Naive thymus-derived CD4-positive, alpha-beta T cell (primary cell): ENCODE results near the gene STIL. TPM values are rescaled to one million over a fixed set of nuclear protein-coding genes. Genes with fewer than 3 reads are reported as not detected.
"Not testable (repeated sequence)": the region's sequence is repeated elsewhere in the genome, so short reads cannot be mapped to it uniquely, and the experiment has no call there.

ENCODE experiments used
- ATAC-seq: fragments of 150-1000 bp; cut with Tn5 transposase; 2 replicates; pipeline ENCODE4 v1.10.0; 2021; ENCODE audit warnings: mild to moderate bottlenecking, moderate library complexity
- CTCF ChIA-PET: fragments of 350-600 bp; sonication (Branson Sonifier 250); formaldehyde crosslinking; loops from one replicate; lab custom pipeline; 2021; ENCODE audit warnings: antibody characterized with exemption; lab: Charles Lee
- POLR2A ChIA-PET: fragments of 350-600 bp; sonication (Branson Sonifier 250); formaldehyde crosslinking; loops from one replicate; lab custom pipeline; 2021; ENCODE audit warnings: antibody characterized with exemption, inconsistent platforms; lab: Charles Lee
- DNase-seq, 9 donors: peaks; one replicate each; pipeline versions ENCODE4 v3.0.0 to v3.0.0-alpha.2; 2020 to 2022; ENCODE audit warnings: mixed read lengths in 1 of 9
- H3K27ac ChIP-seq: one replicate; pipeline ENCODE4 v1.7.0; 2013; ENCODE audit warnings: mild to moderate bottlenecking, low read depth, low read length, moderate library complexity
- H3K27me3 ChIP-seq, 2 donors: one replicate each; pipeline ENCODE4 v1.7.0; 2013; ENCODE audit warnings: low read length in 2 of 2, mild to moderate bottlenecking in 2 of 2, moderate library complexity in 2 of 2; ENCODE audit not compliant: control insufficient read depth in 2 of 2, insufficient read depth in 2 of 2
- H3K36me3 ChIP-seq, 3 experiments: 1 replicate in 2 of 3; 2 replicates in 1 of 3; pipeline ENCODE4 v1.7.0; 2013; ENCODE audit warnings: low read length in 3 of 3, mild to moderate bottlenecking in 3 of 3, moderate library complexity in 1 of 3; ENCODE audit not compliant: insufficient read depth in 3 of 3, control insufficient read depth in 2 of 3
- H3K4me1 ChIP-seq, 2 donors: one replicate each; pipeline ENCODE4 v1.7.0; 2013; ENCODE audit warnings: low read length in 2 of 2, mild to moderate bottlenecking in 2 of 2, moderate library complexity in 1 of 2; ENCODE audit not compliant: control insufficient read depth in 2 of 2, insufficient read depth in 2 of 2
- H3K4me3 ChIP-seq: 2 replicates; pipeline ENCODE4 v1.7.0; 2013; ENCODE audit warnings: mild to moderate bottlenecking, low read length
- H3K9me3 ChIP-seq, 3 experiments: 1 replicate in 2 of 3; 2 replicates in 1 of 3; pipeline ENCODE4 v1.7.0; 2013; ENCODE audit warnings: low read length in 3 of 3; ENCODE audit not compliant: control insufficient read depth in 2 of 3
- H3K27ac Mint-ChIP-seq, 9 donors: one replicate each; pipeline ENCODE4 v1.8.0; 2020 to 2022; ENCODE audit warnings: mixed read lengths in 9 of 9, mild to moderate bottlenecking in 8 of 9, moderate library complexity in 5 of 9, inconsistent platforms in 2 of 9
- H3K27me3 Mint-ChIP-seq, 5 donors: one replicate each; pipeline ENCODE4 v1.8.0; 2021 to 2022; ENCODE audit warnings: mixed read lengths in 5 of 5, mild to moderate bottlenecking in 1 of 5
- H3K36me3 Mint-ChIP-seq, 5 donors: one replicate each; pipeline ENCODE4 v1.8.0; 2020 to 2022; ENCODE audit warnings: mixed read lengths in 5 of 5, mild to moderate bottlenecking in 3 of 5, inconsistent platforms in 1 of 5
- H3K4me1 Mint-ChIP-seq, 7 donors: one replicate each; pipeline ENCODE4 v1.8.0; 2020 to 2022; ENCODE audit warnings: mixed read lengths in 7 of 7, mild to moderate bottlenecking in 3 of 7, inconsistent platforms in 1 of 7
- H3K4me3 Mint-ChIP-seq, 10 donors: one replicate each; pipeline ENCODE4 v1.8.0; 2020 to 2022; ENCODE audit warnings: mild to moderate bottlenecking in 10 of 10, mixed read lengths in 10 of 10, moderate library complexity in 6 of 10, inconsistent platforms in 2 of 10
- H3K9me3 Mint-ChIP-seq, 11 donors: one replicate each; pipeline ENCODE4 v1.8.0; 2020 to 2022; ENCODE audit warnings: mixed read lengths in 11 of 11, mild to moderate bottlenecking in 4 of 11, inconsistent platforms in 1 of 11, moderate library complexity in 1 of 11
- intact Hi-C, 2 donors: fragments of 100-400 bp; cut with micrococcal nuclease; formaldehyde crosslinking; loops; one replicate each; pipeline ENCODE4 v1.15.1; 2023
- polyA plus RNA-seq, 2 donors: library from polyadenylated mRNA; unstranded; fragments of 300-500 nt; fragmentation: Illumina TruSeq; gene quantifications; one replicate each; pipeline ENCODE4 v1.2.3, GENCODE V29; 2021
- total RNA-seq, 6 experiments: library from RNA in 5 of 6; stranded (reverse) in 5 of 6; gene quantifications; 1 replicate in 5 of 6; 2 replicates in 1 of 6; pipeline ENCODE4 v1.2.3 and lab custom pipeline; 2021 to 2026

The STIL gene
- total and polyA plus RNA-seq, 7 experiments from 2014 or later: 0.47 to 28.5 (median 1.4) TPM

GRCh38 chr1:47276850-47277249 lies 37.1 kb downstream of the STIL start:
- intact Hi-C loops: no loop called here
- DNase-seq (no peak), ATAC-seq (no peak)
- ChIA-PET POLR2A (no interaction called here), CTCF (no interaction called here)
- Histone ChIP-seq H3K27me3 (no peaks in the 10 kb centered on the region), H3K9me3 (no peaks in the 10 kb centered on the region), H3K4me3 (no peak overlapping the region), H3K36me3 (peaks cover 0 to 7% (median 0%) of the 10 kb centered on the region in 3 experiments), H3K4me1 (no peaks in the 10 kb centered on the region), H3K27ac (no peak overlapping the region)
- Mint-ChIP-seq H3K4me1 (peaks cover 0 to 21% (median 0%) of the 10 kb centered on the region in 7 donors), H3K27me3 (no peaks in the 10 kb centered on the region), H3K36me3 (peaks cover 0 to 22% (median 6%) of the 10 kb centered on the region in 5 donors), H3K27ac (peak overlapping the region in 1 of 9 donors; percentile 30), H3K4me3 (no peak overlapping the region), H3K9me3 (no peaks in the 10 kb centered on the region)

- Mint-ChIP-seq H3K36me3 (peaks cover 0 to 23% (median 6%) of the 10 kb centered on the region in 5 donors), H3K4me1 (peaks cover 0 to 21% (median 0%) of the 10 kb centered on the region in 7 donors)
- H3K9me3 ChIP-seq, H3K27ac ChIP-seq, H3K27me3 ChIP-seq, H3K27me3 Mint-ChIP-seq, CTCF ChIA-PET, H3K27ac Mint-ChIP-seq, H3K4me3 ChIP-seq, H3K4me3 Mint-ChIP-seq, H3K9me3 Mint-ChIP-seq, H3K4me1 ChIP-seq, POLR2A ChIA-PET, ATAC-seq, intact Hi-C loops, H3K36me3 ChIP-seq, DNase-seq: not testable (repeated sequence)
Measured at GRCh38 chr1:47275811-47276210, 38.1 kb downstream of the STIL start.

DNA sequence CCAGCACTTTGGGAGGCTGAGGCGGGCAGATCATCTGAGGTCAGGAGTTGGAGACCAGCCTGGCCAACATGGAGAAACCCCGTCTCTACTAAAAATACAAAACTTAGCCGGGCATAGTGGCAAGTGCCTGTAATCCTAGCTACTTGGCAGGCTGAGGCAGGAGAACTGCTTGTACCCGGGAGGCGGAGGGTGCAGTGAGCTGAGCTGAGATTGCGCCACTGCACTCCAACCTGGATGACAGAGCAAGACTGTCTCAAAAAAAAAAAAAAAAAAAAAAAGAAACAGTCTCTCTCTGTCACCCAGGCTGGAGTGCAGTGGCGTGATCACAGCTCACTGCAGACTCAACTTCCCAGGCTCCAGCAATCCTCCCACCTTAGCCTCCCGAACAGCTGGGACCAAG lies 48.4 kb downstream of the STIL start:
- H3K27me3 Mint-ChIP-seq, H3K4me1 Mint-ChIP-seq, intact Hi-C loops, H3K27ac Mint-ChIP-seq, CTCF ChIA-PET, H3K9me3 ChIP-seq, H3K4me1 ChIP-seq, H3K4me3 Mint-ChIP-seq, H3K36me3 ChIP-seq, H3K9me3 Mint-ChIP-seq, H3K27ac ChIP-seq, ATAC-seq, DNase-seq, H3K4me3 ChIP-seq, H3K27me3 ChIP-seq: not testable (repeated sequence)
- POLR2A ChIA-PET: interaction anchor here (0.6 kb wide), 1 partner anchor 191 kb away, joined by 4 read pairs; no protein-coding TSS in a partner anchor
- H3K36me3 Mint-ChIP-seq: peaks cover 0 to 16% (median 4%) of the 10 kb centered on the region in 5 donors

DNA sequence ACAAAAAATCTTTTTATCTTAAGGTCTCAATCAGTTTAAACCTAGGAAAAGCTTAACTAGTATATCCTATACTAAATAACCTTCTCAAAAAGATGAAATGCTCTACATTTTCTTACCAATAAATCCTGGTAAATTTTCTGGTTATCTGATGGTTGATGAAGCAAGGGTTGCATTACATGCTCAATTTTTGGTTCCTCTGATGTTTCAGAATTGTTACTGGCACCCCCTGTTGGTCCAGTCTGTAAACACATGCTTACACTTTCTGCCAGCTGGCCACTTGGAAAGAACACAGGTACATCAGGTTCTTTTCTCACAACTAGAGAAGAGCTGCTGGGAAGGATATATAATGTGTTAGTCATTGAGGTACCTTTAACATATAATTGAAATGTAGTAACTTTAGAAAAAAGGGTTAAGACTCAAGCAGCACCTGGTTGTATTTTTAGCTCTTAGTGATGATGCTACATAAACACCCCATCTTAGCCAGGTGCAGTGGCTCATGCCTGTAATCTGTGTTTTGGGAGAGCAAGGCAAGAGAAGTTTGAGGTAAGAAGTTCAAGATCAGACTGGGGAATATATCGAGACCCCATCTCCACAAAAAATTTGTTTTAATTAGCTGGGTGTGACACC lies 51.0 kb downstream of the STIL start:
- ATAC-seq (peak; percentile 60), DNase-seq (peak in 6 of 9 donors; percentile 5 to 26 (median 16))
- no peaks in the 10 kb centered on the region for H3K9me3 Mint-ChIP-seq
- intact Hi-C loops: loop anchor here (1.0 to 5.0 kb wide), 3 partner anchors 70 to 86 kb away; no protein-coding TSS in a partner anchor
- H3K4me3 Mint-ChIP-seq: no peak overlapping the region
- Histone ChIP-seq H3K27ac (no peak overlapping the region), H3K9me3 (no peaks in the 10 kb centered on the region), H3K36me3 (no peaks in the 10 kb centered on the region), H3K27me3 (no peaks in the 10 kb centered on the region), H3K4me3 (no peak overlapping the region), H3K4me1 (no peaks in the 10 kb centered on the region)
- no peaks in the 10 kb centered on the region for H3K4me1 Mint-ChIP-seq
- H3K27me3 Mint-ChIP-seq: no peaks in the 10 kb centered on the region
- CTCF ChIA-PET: interaction anchor here (0.7 to 1.5 kb wide), 3 partner anchors 12 to 87 kb away, joined by 4 to 6 read pairs (median 4); no protein-coding TSS in a partner anchor
- POLR2A ChIA-PET: no interaction called here
- no peak overlapping the region for H3K27ac Mint-ChIP-seq
- H3K36me3 Mint-ChIP-seq: peaks cover 0 to 19% (median 0%) of the 10 kb centered on the region in 5 donors

GRCh38 chr1:47257224-47257623 lies 56.7 kb downstream of the STIL start:
- intact Hi-C loops: no loop called here
- H3K36me3 ChIP-seq: no peaks in the 10 kb centered on the region
- no peaks in the 10 kb centered on the region for H3K27me3 ChIP-seq
- DNase-seq (no peak), ATAC-seq (no peak)
- no peak overlapping the region for H3K27ac Mint-ChIP-seq
- POLR2A ChIA-PET: no interaction called here
- H3K36me3 Mint-ChIP-seq: peaks cover 0 to 18% (median 2%) of the 10 kb centered on the region in 5 donors
- H3K4me1 Mint-ChIP-seq: peaks cover 0 to 2% (median 0%) of the 10 kb centered on the region in 7 donors
- no peaks in the 10 kb centered on the region for H3K9me3 Mint-ChIP-seq
- no peaks in the 10 kb centered on the region for H3K27me3 Mint-ChIP-seq
- no peaks in the 10 kb centered on the region for H3K4me1 ChIP-seq
- no peaks in the 10 kb centered on the region for H3K9me3 ChIP-seq
- no peak overlapping the region for H3K27ac ChIP-seq
- no peak overlapping the region for H3K4me3 ChIP-seq
- CTCF ChIA-PET: no interaction called here
- H3K4me3 Mint-ChIP-seq: no peak overlapping the region

DNA sequence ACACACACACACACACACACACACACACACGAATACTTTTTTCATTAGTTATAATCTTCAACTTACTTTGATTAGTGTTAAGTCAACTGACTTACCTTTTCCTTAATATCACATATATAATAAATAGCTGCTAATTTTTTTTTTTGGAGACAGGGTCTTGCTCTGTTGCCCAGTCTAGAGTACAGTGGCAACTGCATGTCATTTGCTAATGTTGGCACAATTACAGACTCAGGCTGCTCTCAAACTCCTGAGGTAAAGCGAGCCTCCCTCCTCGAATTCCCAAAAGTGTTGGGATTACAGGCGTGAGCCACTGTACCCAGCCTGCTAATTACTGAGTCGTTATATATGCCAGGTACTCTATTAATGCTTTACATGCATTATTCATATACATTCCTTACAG lies 61.2 kb downstream of the STIL start:
- Mint-ChIP-seq H3K9me3 (no peaks in the 10 kb centered on the region), H3K4me1 (peaks cover 0 to 2% (median 0%) of the 10 kb centered on the region in 7 donors), H3K27me3 (no peaks in the 10 kb centered on the region), H3K27ac (no peak overlapping the region), H3K36me3 (peaks cover 0 to 22% (median 8%) of the 10 kb centered on the region in 5 donors), H3K4me3 (no peak overlapping the region)
- no peak overlapping the region for H3K27ac ChIP-seq
- no peaks in the 10 kb centered on the region for H3K36me3 ChIP-seq
- ChIA-PET POLR2A (no interaction called here), CTCF (interaction anchor here (0.6 to 0.8 kb wide), 3 partner anchors 59 to 574 kb away, joined by 4 to 5 read pairs (median 4); no protein-coding TSS in a partner anchor)
- no peak overlapping the region for H3K4me3 ChIP-seq
- DNase-seq (no peak), ATAC-seq (no peak)
- intact Hi-C loops: no loop called here
- H3K27me3 ChIP-seq: no peaks in the 10 kb centered on the region
- no peaks in the 10 kb centered on the region for H3K4me1 ChIP-seq
- no peaks in the 10 kb centered on the region for H3K9me3 ChIP-seq

- CTCF ChIA-PET: interaction anchor here (0.6 to 0.8 kb wide), 3 partner anchors 59 to 574 kb away, joined by 4 to 5 read pairs (median 4); no protein-coding TSS in a partner anchor
- Mint-ChIP-seq H3K27ac (no peak overlapping the region), H3K27me3 (no peaks in the 10 kb centered on the region), H3K4me3 (no peak overlapping the region), H3K9me3 (no peaks in the 10 kb centered on the region), H3K4me1 (peaks cover 0 to 2% (median 0%) of the 10 kb centered on the region in 7 donors), H3K36me3 (peaks cover 0 to 19% (median 8%) of the 10 kb centered on the region in 5 donors)
- POLR2A ChIA-PET: no interaction called here
- Histone ChIP-seq H3K4me1 (no peaks in the 10 kb centered on the region), H3K27ac (no peak overlapping the region), H3K36me3 (no peaks in the 10 kb centered on the region), H3K27me3 (no peaks in the 10 kb centered on the region), H3K4me3 (no peak overlapping the region), H3K9me3 (no peaks in the 10 kb centered on the region)
- DNase-seq (no peak), ATAC-seq (no peak)
- intact Hi-C loops: no loop called here
Measured at GRCh38 chr1:47252369-47252768, 61.6 kb downstream of the STIL start.
